NCI-H2081 treated with DMSO at 0.1 percent for 48 hours (cell line): ENCODE results near the gene MACROH2A1.

Experiments
- DNase-seq: peaks from one replicate; lab custom pipeline; 2025; lab: John Stamatoyannopoulos, UW

The MACROH2A1 gene

DNA sequence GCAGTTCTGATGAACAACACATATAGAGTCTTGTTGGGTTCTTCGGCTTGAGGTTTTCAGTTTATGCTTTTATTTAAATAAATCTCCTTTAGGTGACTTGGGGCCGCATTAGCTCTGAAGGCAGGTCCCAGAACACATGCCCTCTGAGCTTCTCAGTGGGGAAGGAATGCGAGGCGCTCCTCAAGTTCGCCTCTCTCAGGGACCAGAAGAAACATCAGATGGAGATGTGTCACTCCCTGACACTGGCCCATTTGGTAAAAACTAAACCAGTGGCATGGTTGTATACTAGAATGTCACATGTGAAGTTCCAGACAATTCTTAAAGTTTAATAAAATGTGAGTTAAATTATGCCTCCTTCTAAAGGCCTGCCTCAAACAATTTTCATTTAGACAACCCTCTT, 1.9 kb downstream of the MACROH2A1 start:
- no peak for DNase-seq

GRCh38 chr5:135396459-135397055, 2.5 kb downstream of the MACROH2A1 start:
- no peak for DNase-seq

DNA sequence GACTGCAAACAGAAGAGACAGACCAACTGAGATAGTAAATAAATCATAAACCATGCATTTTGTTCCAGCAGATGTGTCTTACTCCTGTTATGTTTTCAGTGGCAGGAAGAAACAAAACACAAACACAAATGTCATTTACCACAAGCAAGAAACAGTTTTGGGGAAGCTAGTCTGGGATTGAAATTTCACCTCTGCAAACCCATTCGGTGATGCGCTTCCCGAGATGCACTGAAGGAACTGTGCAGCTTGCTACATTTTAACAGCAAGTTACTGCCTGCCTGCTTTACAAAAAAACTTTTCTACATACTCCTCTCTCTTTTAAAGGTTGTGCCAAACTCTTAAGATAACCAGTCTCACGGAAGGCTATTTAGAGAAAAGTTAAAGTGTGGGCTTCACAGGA, 3.2 kb downstream of the MACROH2A1 start:
- DNase-seq: no peak

DNA sequence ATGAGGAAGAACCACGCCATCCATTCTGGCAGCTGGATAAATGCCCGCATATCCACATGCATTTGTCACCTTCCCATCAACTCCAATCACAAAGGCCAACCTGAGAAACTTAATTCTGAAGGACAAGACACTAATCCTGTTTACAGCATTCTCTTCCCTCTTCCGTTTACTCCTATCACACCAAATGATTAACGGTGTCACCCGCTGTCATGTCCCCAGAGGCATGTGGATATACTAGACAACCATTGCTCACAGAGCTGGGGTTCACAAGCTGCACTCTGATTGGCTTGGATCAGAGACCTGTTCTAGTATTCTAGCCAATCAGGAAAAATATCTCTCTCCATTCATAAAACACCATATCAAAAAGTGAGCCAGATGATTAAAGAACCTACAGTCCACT, 3.6 kb downstream of the MACROH2A1 start:
- no peak for DNase-seq

- no peak for DNase-seq
Observed at GRCh38 chr5:135394095-135394494, 4.9 kb downstream of the MACROH2A1 start.

- DNase-seq: no peak
Observed at GRCh38 chr5:135393691-135394090, 5.3 kb downstream of the MACROH2A1 start.

DNA sequence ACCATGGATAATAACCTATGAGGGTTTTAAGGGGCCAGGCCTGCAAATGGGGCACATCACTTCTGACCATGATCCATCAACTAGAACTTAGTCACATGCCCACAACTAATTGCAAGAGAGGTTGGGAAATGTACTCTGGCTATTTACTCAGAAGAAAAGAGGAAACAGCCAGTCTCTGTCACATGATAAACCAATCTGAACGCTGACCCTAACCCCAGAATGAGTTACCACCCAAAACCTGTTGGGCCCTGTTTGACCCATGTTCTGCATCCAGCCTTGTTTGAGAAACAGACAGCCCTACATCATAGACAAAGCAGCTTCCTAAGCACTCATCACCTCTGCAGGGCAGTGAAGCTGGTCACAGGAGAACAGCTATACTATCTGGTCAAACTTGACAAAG, 5.8 kb downstream of the MACROH2A1 start:
- DNase-seq: no peak

DNA sequence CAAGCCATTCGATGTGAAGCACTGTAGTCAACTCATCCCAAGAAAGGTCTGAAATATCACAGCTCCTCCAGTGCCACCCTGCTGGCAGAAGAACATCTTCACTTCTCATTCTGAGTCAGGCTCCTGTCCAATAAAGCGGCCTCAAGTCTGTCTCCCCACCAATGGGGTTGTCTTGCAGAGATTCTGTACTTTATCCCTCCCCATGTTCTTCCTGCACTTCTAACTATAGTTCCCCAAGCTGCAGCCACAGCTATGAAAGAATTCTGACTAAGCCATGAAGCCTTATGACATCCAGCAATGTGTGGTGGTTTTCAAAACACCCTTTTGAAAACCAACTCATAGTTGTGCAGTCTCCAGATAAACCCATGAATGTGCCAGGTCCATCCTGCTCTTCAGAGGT, 6.8 kb downstream of the MACROH2A1 start:
- DNase-seq: no peak

GRCh38 chr5:135391869-135392255, 7.2 kb downstream of the MACROH2A1 start:
- no peak for DNase-seq

DNA sequence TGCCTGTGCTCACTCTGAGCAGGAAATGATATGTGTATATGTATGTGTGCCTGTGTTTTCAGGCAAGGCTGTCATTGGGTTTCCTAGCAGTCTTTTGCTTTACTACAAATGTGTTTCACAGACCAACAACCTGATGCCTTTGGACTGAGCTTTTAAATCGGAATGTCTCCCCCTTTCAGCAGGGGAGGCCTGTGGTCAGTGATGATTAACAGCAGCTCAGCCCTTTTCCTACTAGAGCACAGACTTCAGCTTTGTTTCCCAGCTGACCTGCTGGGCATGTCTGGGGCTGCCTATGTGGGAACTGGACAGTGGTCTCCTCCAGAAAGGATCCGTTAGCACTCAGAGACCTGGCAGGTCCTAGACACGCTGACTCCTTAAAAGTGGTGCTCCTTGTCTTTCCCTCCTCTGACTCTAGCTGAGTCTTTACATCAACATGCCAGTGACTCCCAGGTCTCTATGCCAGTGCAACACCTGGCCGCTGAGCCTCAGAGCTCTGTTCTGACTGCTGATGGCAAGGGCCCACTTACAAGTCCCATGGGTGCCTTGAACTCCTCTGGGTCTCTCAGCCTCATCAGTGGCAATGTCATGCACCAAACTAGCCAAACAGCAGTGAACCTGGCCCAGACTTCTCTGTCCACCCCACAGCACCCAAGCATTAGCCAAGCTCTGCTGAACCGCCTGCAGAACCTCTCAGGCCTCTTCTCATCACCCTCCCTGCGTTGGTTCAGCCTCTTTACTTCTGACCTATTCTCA, 7.7 kb downstream of the MACROH2A1 start:
- no peak for DNase-seq

- no peak for DNase-seq
Observed at GRCh38 chr5:135388860-135389435, 10.1 kb downstream of the MACROH2A1 start.

GRCh38 chr5:135387629-135387960, 11.4 kb downstream of the MACROH2A1 start:
- DNase-seq: no peak

DNA sequence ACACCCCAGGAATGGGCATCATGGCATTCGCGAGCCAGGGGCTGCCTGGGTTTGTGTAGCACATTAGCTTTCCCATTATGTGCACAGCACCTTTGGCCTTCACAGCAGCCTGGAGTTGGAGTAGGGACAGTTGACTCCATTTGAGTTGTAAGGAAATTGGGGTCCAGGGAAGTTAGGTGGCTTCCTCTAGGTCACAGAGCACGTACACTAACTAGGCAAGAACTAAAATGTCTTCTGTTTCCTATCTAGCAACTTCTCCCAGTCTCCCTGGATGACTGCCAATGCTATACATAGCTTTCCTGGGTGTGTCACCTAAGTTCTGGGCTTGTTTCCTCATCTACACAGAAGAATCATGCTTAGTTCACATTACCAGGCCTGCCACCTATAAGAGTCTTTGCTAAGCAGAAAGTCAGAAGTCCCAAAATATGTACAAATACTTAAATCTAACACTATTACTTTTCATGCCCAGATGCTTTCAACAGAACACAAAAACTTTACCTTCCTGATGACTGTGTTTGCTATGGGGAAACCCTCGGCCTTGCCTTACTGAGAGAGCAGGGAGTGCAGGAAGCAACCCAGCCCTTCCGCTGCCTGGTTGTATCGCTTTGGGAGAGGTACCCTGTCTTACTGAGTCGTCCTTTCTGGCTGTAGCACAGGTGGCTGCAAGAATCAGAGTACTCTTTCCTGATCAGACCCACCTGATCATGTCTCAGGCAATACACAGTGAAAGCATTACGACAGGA, 12.0 kb downstream of the MACROH2A1 start:
- no peak for DNase-seq

DNA sequence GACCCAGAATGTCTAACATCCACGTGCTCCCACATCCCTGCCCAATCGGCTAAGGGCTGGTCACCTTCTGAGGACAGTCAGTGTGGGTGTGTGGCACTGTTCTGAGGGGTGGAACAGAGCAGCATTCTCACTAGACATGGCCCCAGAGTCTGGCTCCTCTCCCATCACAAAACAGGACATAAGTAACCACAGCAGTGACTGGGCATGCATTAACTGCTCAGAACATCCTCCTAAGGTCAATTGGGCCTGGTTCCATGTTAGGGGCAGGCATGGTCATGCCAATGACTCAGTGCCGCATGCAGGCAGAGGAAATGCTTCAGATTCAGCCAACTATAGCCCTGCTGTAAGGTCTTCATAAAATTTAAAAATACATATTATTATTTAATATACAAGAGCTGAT, 12.9 kb downstream of the MACROH2A1 start:
- no peak for DNase-seq

DNA sequence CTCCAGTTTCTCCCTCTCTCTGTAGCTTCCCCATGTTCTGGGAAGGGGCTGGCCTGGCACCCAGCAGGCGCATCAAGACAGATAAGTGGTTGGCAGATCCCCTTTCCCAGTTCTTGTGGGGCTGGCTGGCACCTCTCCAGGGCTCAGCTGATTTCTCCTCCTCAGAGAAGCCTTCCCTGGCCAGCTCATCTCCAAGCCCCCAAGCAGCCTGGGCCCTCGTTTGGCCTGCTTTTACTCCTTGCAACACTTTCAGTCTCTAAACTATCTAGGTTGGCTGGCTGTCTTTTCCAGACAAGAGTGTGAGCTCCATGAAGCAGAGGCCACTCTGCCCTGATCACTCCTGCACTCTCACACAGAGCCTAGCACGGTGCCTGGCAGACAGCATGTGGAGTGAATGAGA, 13.5 kb downstream of the MACROH2A1 start:
- no peak for DNase-seq

DNA sequence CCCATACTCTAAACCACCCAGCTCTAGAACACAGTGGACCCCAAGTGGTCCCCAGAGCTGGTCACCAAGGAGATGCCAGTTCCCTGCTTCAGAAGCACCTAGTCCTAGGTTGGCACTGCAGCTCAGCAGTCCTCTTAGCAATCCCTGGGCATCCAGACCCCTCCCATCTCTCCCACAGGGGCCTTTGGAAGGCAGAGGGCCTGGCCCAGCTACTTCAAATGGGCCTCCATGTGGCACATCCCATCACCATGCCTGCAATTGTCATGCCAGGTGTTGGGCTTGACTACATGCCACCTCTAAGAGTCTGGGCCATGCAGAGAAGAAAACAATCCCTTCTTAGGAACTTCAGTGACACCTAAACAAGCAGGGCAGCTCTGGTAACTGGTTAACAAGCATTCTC, 14.1 kb downstream of the MACROH2A1 start:
- no peak for DNase-seq

- no peak for DNase-seq
Observed at GRCh38 chr5:135383803-135384495, 15.1 kb downstream of the MACROH2A1 start.

GRCh38 chr5:135382981-135383380, 16.1 kb downstream of the MACROH2A1 start:
- DNase-seq: no peak

DNA sequence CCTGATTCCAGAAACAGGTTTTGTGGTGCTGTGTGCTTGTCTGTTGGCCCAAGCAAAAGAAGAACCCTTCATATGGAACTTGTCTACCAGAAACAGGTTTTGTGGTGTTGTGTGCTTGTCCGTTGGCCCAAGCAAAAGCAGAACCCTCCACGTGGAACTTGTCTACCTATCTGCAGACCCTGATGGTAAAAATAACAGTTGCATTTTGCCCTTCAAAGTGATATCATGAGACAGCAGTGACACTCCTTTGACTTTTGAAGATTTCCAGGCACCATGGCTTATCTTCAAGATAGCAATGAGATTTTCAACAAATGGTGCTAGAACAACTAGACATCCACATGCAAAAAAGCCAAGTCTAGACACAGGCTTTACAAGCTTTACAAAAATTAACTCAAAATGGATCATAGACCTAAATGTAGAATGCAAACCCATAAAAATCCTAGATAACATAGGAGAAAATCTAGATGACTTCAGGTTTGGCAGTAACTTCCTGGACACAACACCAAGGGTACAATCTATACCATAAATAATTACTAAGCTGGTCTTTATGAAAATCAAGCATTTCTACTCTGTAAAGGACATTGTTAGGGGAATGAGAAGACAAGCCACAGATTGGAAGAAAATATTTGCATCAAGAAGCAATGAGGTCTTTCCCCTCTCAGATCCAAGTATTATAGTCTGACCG, 16.8 kb downstream of the MACROH2A1 start:
- no peak for DNase-seq

DNA sequence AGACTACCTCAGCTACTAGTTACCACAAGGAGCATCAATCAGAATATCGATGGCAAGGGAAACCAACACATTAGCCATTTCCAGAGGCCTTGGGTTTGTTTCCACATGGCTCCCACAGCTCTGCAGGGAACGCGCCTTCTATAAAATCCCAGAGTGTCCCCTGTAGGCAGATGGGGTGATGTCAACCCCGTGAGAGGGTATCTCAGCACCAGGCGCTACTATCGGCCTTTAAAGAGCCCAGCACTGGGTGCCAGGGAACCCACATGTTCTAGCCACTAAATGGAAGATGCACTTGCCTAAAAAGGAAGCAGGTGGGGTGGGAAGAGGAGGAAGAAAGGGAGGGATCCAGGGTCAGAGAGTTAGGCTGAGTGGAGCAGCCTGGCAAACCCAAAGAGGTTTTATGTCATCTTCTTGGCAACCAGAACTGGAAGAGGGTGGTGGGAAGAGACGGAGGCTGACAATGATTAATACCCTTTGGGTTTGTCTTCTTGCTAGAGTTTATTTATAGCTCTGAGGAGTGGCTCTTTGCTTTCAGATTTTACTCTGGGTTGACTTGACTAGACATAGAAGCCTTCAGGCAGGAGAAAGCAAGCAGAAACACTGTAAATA, 19.9 kb downstream of the MACROH2A1 start:
- DNase-seq: no peak
